Endothelial cell (in vitro differentiated cells): Measurements from ENCODE around the gene EVA1B. TPM values are rescaled to one million over a fixed set of nuclear protein-coding genes. Genes with fewer than 3 reads are reported as not detected.

Experiments
- DNase-seq: peaks from one replicate; pipeline ENCODE4 v3.0.0; 2021; ENCODE audit warnings: low spot score
- H3K27ac Mint-ChIP-seq: one replicate; pipeline ENCODE4 v1.8.0; 2021; ENCODE audit warnings: mixed read lengths, inconsistent platforms; ENCODE audit not compliant: unreplicated experiment
- H3K27me3 Mint-ChIP-seq: one replicate; pipeline ENCODE4 v1.8.0; 2021; ENCODE audit warnings: mild to moderate bottlenecking, moderate library complexity, mixed read lengths, inconsistent platforms; ENCODE audit not compliant: unreplicated experiment
- H3K36me3 Mint-ChIP-seq: one replicate; pipeline ENCODE4 v1.8.0; 2021; ENCODE audit warnings: mild to moderate bottlenecking, low read depth, mixed read lengths, inconsistent platforms; ENCODE audit not compliant: unreplicated experiment
- H3K4me1 Mint-ChIP-seq: one replicate; pipeline ENCODE4 v1.8.0; 2021; ENCODE audit warnings: mild to moderate bottlenecking, mixed read lengths, inconsistent platforms; ENCODE audit not compliant: unreplicated experiment
- H3K4me3 Mint-ChIP-seq: one replicate; pipeline ENCODE4 v1.8.0; 2021; ENCODE audit warnings: mild to moderate bottlenecking, mixed read lengths, inconsistent platforms; ENCODE audit not compliant: unreplicated experiment
- H3K9me3 Mint-ChIP-seq: one replicate; pipeline ENCODE4 v1.8.0; 2021; ENCODE audit warnings: mixed read lengths, inconsistent platforms; ENCODE audit not compliant: unreplicated experiment
- CTCF ChIP-seq: fragments of 200-600 bp; sonication (generic); IDR thresholded peaks from one replicate; pipeline ENCODE4 v1.5.0; 2021; ENCODE audit warnings: antibody characterized with exemption; ENCODE audit not compliant: unreplicated experiment
- total RNA-seq: library from RNA; stranded (reverse); fragmentation: NEBNext Ultra II Directional; extraction: Animal tissue kit (Norgen Biotek cat#: 25700); gene quantifications from one replicate; pipeline ENCODE4 v1.2.1, GENCODE V29; 2021; ENCODE audit not compliant: unreplicated experiment

Gene EVA1B
- total RNA-seq, 1 donor from 2014 or later, result 87.9 TPM

- peak overlapping the region; percentile 4 for H3K4me3 Mint-ChIP-seq
- H3K27ac Mint-ChIP-seq, result no peak overlapping the region
- DNase-seq, result no peak
- TF ChIP-seq CTCF, result no peak
- H3K27me3 Mint-ChIP-seq, result peaks cover 11% of the 10 kb centered on the region
- H3K9me3 Mint-ChIP-seq, result no peaks in the 10 kb centered on the region
- H3K4me1 Mint-ChIP-seq, result peaks cover 21% of the 10 kb centered on the region
- peaks cover 8% of the 10 kb centered on the region for H3K36me3 Mint-ChIP-seq
These were observed 3.1 kb upstream of the EVA1B start for GRCh38 chr1:36326499-36326898.

GRCh38 chr1:36324353-36324703 lies 883 bp upstream of the EVA1B start:
- H3K36me3 Mint-ChIP-seq, result peaks cover 12% of the 10 kb centered on the region
- H3K27ac Mint-ChIP-seq, result no peak overlapping the region

GRCh38 chr1:36322786-36323635 lies 434 bp downstream of the EVA1B start:
- Mint-ChIP-seq H3K36me3 (peaks cover 15% of the 10 kb centered on the region), H3K4me3 (peak overlapping the region; percentile 86), H3K27me3 (peaks cover 12% of the 10 kb centered on the region), H3K9me3 (no peaks in the 10 kb centered on the region), H3K4me1 (peaks cover 16% of the 10 kb centered on the region), H3K27ac (peak overlapping the region; percentile 75)
- DNase-seq, result peak; percentile 55
- no peak for TF ChIP-seq CTCF

More at GRCh38 chr1:36324353-36324703, 883 bp upstream of the EVA1B start:
- TF ChIP-seq CTCF, result no peak
- peaks cover 24% of the 10 kb centered on the region for H3K4me1 Mint-ChIP-seq
- peaks cover 12% of the 10 kb centered on the region for H3K27me3 Mint-ChIP-seq
- DNase-seq, result no peak
- H3K4me3 Mint-ChIP-seq, result peak overlapping the region; percentile 87
- no peaks in the 10 kb centered on the region for H3K9me3 Mint-ChIP-seq

GRCh38 chr1:36322041-36322785 lies 1.2 kb downstream of the EVA1B start:
- Mint-ChIP-seq H3K27ac (no peak overlapping the region), H3K4me3 (peak overlapping the region; percentile 86)
- no peak for DNase-seq

More at GRCh38 chr1:36322041-36322785, 1.2 kb downstream of the EVA1B start:
- TF ChIP-seq CTCF, result no peak
- H3K27me3 Mint-ChIP-seq, result peaks cover 9% of the 10 kb centered on the region
- H3K9me3 Mint-ChIP-seq, result no peaks in the 10 kb centered on the region
- peaks cover 16% of the 10 kb centered on the region for H3K4me1 Mint-ChIP-seq
- peaks cover 19% of the 10 kb centered on the region for H3K36me3 Mint-ChIP-seq
